ENCODE results near the gene SDK2.

Gene SDK2

DNA sequence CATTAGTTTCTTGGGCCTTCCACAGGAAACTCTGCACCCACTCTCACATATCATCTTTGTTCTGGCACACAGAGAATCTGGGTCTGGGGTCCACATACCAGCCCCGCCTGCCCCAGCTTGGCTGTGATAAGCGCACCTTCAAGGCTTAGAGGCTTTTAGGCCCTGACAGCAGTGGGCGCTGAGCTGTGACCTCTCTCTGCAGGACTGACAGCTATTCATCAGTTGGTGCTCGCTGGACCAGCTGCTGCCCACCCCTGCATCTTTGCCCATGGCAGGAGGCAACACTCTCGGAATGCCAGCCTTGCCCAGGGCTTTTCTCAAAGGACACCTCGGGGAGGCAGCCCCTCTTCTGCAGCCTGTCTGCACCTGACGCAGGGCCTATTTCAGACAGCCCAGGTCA, 62.9 kb downstream of the SDK2 start:
- DNase-seq = no peak
- intact Hi-C loops (cut with DNase I) = no loop called here

- intact Hi-C loops (cut with DNase I) = no loop called here
- DNase-seq = no peak
These were observed 64.1 kb downstream of the SDK2 start for GRCh38 chr17:73580073-73580710.

DNA sequence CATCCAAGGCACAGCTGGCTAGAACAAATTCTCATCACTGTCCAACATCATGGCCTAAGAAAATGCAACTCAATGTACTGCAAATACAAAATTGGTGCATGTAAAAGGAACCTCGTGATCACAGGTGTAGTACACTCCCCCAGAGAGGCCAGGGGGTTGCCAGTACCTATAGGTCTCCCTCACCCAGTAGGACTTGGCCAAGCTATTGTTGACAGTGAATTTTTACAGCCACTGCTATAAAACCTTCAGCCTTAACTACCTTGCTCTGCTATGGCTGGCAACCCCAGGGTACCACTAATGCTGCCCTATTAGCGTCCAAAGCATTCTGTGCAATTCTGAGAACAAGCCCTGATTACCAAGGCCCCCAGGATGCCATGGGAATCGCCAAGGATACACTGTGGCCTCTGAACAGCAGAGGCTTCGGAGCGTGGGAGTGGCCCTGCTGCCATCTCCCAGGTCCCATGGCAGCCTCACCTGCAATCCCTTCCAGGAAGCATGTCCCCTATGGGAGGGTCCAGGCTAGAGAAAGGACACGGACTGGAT, 67.6 kb downstream of the SDK2 start:
- DNase-seq = no peak
- intact Hi-C loops (cut with DNase I) = no loop called here

DNA sequence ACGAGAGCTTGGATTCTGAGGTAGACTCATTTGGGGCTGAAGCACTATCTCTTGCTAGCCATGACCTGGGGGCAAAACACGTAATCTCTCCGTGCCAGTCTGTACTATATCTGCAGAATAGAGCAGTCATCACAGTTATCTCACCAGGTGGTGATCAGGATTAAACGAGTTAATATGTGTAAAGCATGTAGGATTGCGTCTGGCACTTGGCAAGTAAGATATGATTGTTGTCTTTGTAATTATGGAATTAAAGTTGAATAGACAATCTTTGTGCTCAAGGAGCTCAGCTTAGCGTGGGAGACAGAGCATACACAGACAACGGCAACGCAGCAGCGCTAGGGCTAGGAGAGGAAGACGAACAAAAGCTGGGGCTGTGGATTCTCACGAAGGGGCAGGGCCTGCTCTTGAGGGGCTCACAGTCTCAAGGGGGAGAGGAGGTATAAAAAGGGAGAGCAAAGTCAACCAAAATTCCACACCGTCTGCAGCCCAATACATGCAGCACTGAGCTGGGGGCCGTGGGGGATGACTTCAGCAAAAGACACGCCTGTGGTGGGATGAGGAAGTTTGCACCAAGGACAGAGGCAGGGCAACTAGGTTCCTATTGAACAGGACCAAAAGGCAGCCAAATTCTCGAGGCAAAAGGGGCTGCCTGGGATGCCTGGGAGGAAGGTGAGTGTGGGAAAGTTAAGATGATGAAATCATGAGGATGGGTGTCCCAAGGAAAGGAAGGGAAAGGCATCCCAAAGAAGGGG, 68.6 kb downstream of the SDK2 start:
- intact Hi-C loops (cut with DNase I) = no loop called here
- no peak for DNase-seq

- intact Hi-C loops (cut with DNase I) = no loop called here
These were observed 72.6 kb downstream of the SDK2 start for GRCh38 chr17:73571511-73572130.

GRCh38 chr17:73569762-73570319, 74.4 kb downstream of the SDK2 start:
- intact Hi-C loops (cut with DNase I) = no loop called here
- DNase-seq = peak in 2 of 42 donors; percentile 20 to 50

More at GRCh38 chr17:73571511-73572130, 72.6 kb downstream of the SDK2 start:
- DNase-seq = no peak

DNA sequence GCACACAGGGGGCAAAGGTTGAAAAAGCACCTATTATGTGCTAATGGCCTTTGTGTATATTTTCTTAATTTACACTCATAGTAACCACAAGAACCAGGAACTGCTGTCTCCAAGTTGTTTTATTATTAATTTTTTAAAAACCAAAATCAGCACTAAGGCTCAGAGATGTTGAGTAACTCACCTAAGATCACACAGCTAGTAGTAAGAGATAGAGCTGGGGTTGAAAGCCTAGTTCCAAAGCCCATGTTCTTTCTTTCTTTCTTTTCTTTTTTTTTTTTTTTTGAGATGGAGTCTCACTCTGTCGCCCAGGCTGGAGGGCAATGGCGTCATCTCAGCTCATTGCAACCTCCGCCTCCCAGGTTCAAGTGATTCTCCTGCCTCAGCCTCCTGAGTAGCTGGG, 75.3 kb downstream of the SDK2 start:
- intact Hi-C loops (cut with DNase I) = no loop called here
- no peak for DNase-seq

- no peak for DNase-seq
- intact Hi-C loops (cut with DNase I) = no loop called here
These were observed 77.1 kb downstream of the SDK2 start for GRCh38 chr17:73566905-73567782.

DNA sequence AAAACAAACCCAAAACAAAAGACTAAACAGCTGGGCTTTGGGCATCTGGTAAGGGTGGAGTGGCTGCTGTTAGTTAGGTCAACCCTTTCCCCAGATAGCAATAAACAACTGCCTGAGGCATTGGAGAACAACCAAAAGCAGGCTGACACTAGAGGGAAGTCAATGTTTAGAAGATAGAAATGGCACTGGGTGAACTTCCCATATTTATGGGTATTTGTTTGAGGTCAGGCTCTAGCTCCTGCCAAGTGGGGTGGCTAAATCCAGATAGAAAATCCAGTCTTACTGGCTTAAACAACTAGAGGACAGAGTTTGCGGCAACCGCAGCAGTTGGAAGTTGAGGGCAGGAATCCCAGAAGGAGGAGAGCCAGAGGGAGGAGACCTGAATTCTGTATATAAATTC, 79.4 kb downstream of the SDK2 start:
- no peak for DNase-seq
- intact Hi-C loops (cut with DNase I) = no loop called here

GRCh38 chr17:73562896-73563295, 81.3 kb downstream of the SDK2 start:
- intact Hi-C loops (cut with DNase I) = no loop called here
- no peak for DNase-seq

GRCh38 chr17:73561111-73561510, 83.1 kb downstream of the SDK2 start:
- no peak for DNase-seq
- intact Hi-C loops (cut with DNase I) = no loop called here

DNA sequence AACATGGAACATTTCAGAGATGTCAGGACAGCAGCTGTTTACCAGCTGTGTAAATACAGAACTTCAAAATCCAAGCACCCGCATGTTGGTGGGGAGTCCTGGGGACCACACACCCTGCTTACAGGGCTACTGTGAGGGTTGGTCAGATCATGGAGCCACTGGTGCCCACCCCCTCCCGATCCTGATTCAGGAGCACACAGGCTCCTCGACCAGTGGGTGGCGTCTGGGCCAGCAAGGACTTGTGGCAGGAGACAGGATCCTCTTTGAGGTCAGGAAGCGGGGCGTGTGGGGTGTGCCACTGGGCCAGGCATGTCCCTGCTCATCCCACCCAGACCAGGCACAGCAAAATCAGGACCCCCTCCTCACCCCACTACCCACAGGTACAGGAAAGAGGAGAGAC, 83.6 kb downstream of the SDK2 start:
- no peak for DNase-seq
- intact Hi-C loops (cut with DNase I) = no loop called here

DNA sequence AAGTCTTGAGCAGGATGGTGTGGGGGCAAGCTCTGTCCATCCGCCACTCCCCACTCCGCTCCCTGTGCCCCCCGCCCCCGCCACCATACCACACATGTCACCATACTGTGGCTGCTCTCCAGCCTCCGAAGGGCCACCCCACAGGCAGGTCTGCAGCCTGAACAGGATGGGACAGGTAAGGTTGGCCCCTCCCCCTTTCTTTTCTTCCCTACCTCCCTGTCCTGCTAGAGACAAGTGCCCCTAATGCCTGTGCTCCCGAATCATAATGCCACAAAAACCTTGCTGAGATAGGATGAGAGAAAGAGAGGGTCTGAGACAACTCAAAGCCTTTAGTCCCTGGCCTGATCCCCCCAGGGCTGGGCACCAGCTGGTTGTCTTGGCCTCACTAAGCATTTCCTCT, 84.7 kb downstream of the SDK2 start:
- DNase-seq = no peak
- intact Hi-C loops (cut with DNase I) = no loop called here

- intact Hi-C loops (cut with DNase I) = no loop called here
These were observed 88.9 kb downstream of the SDK2 start for GRCh38 chr17:73555199-73555960.

GRCh38 chr17:73554498-73554897, 89.7 kb downstream of the SDK2 start:
- intact Hi-C loops (cut with DNase I) = no loop called here
- DNase-seq = no peak

More at GRCh38 chr17:73555199-73555960, 88.9 kb downstream of the SDK2 start:
- no peak for DNase-seq

GRCh38 chr17:73553311-73553710, 90.9 kb downstream of the SDK2 start:
- intact Hi-C loops (cut with DNase I) = no loop called here
- no peak for DNase-seq

GRCh38 chr17:73552300-73553048, 91.8 kb downstream of the SDK2 start:
- no peak for DNase-seq

GRCh38 chr17:73551759-73552158, 92.5 kb downstream of the SDK2 start:
- no peak for DNase-seq
- intact Hi-C loops (cut with DNase I) = no loop called here

More at GRCh38 chr17:73552300-73553048, 91.8 kb downstream of the SDK2 start:
- intact Hi-C loops (cut with DNase I) = no loop called here

Data from head of caudate nucleus (tissue), 42 donors.